Peyer's patch (tissue), 4 donors: ENCODE data around the gene SCGB1D2.

Source experiments
- CTCF ChIP-seq, 6 experiments: fragments of 450-650 bp in 4 of 6; fragments of 200-600 bp in 2 of 6; sonication (generic) in 1 of 6; IDR thresholded peaks; one replicate each; pipeline ENCODE4 v1.5.1; 2017 to 2019; ENCODE audit warnings: antibody characterized with exemption in 6 of 6, mild to moderate bottlenecking in 3 of 6, moderate library complexity in 1 of 6
- POLR2A ChIP-seq, 2 donors: fragments of 450-650 bp; IDR thresholded peaks; one replicate each; pipeline ENCODE4 v1.5.1; 2017; ENCODE audit warnings: antibody characterized with exemption in 2 of 2, mild to moderate bottlenecking in 2 of 2, moderate library complexity in 2 of 2

GRCh38 chr11:62245271-62245753 lies 3.3 kb downstream of the SCGB1D2 start:
- TF ChIP-seq CTCF (IDR thresholded peaks at IDR 0.05) (peak in 1 of 6 experiments; percentile 5), POLR2A (IDR thresholded peaks at IDR 0.05) (no peak)
